ENCODE measurements around the gene CC2D1A.

DNA sequence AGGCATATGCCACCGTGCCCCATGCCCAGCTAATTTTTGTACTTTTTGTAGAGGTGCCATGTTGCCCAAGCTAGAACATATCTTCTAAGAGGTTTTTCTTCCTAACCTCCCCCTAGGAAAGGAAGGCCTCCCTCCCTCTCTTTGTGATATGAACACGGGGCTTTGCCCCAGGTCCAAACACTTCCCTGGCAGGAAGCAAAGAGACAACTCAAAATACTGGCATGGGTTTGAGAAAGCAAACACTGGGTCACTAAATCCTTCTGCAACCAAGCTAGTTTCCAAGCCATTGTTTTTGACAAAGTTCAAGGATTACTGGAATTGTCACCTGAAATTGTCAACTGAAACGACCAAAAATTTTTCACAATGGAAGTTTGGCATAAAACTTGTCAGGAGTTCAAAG lies 8.8 kb downstream of the CC2D1A start:
- no peak for TF ChIP-seq FOXM1 (IDR thresholded peaks at IDR 0.05; ENCODE audit: borderline replicate concordance, low read depth)
- no peak for TF ChIP-seq CEBPB (IDR thresholded peaks at IDR 0.05)
- TF ChIP-seq, protein P1, sequence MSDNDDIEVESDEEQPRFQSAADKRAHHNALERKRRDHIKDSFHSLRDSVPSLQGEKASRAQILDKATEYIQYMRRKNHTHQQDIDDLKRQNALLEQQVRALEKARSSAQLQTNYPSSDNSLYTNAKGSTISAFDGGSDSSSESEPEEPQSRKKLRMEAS (IDR thresholded peaks at IDR 0.05): no peak
- TF ChIP-seq, protein P2, sequence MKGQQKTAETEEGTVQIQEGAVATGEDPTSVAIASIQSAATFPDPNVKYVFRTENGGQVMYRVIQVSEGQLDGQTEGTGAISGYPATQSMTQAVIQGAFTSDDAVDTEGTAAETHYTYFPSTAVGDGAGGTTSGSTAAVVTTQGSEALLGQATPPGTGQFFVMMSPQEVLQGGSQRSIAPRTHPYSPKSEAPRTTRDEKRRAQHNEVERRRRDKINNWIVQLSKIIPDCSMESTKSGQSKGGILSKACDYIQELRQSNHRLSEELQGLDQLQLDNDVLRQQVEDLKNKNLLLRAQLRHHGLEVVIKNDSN (IDR thresholded peaks at IDR 0.05): no peak
- TF ChIP-seq, protein P3, sequence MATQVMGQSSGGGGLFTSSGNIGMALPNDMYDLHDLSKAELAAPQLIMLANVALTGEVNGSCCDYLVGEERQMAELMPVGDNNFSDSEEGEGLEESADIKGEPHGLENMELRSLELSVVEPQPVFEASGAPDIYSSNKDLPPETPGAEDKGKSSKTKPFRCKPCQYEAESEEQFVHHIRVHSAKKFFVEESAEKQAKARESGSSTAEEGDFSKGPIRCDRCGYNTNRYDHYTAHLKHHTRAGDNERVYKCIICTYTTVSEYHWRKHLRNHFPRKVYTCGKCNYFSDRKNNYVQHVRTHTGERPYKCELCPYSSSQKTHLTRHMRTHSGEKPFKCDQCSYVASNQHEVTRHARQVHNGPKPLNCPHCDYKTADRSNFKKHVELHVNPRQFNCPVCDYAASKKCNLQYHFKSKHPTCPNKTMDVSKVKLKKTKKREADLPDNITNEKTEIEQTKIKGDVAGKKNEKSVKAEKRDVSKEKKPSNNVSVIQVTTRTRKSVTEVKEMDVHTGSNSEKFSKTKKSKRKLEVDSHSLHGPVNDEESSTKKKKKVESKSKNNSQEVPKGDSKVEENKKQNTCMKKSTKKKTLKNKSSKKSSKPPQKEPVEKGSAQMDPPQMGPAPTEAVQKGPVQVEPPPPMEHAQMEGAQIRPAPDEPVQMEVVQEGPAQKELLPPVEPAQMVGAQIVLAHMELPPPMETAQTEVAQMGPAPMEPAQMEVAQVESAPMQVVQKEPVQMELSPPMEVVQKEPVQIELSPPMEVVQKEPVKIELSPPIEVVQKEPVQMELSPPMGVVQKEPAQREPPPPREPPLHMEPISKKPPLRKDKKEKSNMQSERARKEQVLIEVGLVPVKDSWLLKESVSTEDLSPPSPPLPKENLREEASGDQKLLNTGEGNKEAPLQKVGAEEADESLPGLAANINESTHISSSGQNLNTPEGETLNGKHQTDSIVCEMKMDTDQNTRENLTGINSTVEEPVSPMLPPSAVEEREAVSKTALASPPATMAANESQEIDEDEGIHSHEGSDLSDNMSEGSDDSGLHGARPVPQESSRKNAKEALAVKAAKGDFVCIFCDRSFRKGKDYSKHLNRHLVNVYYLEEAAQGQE (IDR thresholded peaks at IDR 0.05; ENCODE audit: low read depth): no peak
- no peak for TF ChIP-seq TAF1 (IDR thresholded peaks at IDR 0.05; ENCODE audit: low read depth)
- TF ChIP-seq EP300 (IDR thresholded peaks at IDR 0.05; ENCODE audit: borderline replicate concordance): no peak
- no peak for TF ChIP-seq CREB1 (IDR thresholded peaks at IDR 0.05; ENCODE audit: low read depth)
- TF ChIP-seq YY1 (IDR thresholded peaks at IDR 0.05; ENCODE audit: low read depth): no peak
- no peak for TF ChIP-seq RAD21 (IDR thresholded peaks at IDR 0.05; ENCODE audit: low read depth)

All from Ishikawa (cell line).